Prostate gland (tissue), 2 donors: ENCODE measurements around the gene RIC8B.

Experiments
- POLR2A ChIP-seq: fragments of 450-650 bp; IDR thresholded peaks from one replicate; pipeline ENCODE4 v1.6.1; 2016; ENCODE audit warnings: antibody characterized with exemption, mild to moderate bottlenecking
- POLR2AphosphoS5 ChIP-seq: sonication (generic); formaldehyde crosslinking; IDR thresholded peaks from one replicate; pipeline ENCODE4 v1.6.1; 2017; ENCODE audit warnings: antibody characterized with exemption
- TF ChIP-seq, protein P1 (sequence below), 4 experiments: fragments of 200-600 bp in 2 of 4; fragments of 450-650 bp in 2 of 4; sonication (generic) in 2 of 4; IDR thresholded peaks; 1 replicate in 3 of 4; 2 replicates in 1 of 4; pipeline ENCODE4 v1.5.1; 2016 to 2019; ENCODE audit warnings: antibody characterized with exemption in 4 of 4, mild to moderate bottlenecking in 2 of 4, moderate library complexity in 2 of 4

DNA sequence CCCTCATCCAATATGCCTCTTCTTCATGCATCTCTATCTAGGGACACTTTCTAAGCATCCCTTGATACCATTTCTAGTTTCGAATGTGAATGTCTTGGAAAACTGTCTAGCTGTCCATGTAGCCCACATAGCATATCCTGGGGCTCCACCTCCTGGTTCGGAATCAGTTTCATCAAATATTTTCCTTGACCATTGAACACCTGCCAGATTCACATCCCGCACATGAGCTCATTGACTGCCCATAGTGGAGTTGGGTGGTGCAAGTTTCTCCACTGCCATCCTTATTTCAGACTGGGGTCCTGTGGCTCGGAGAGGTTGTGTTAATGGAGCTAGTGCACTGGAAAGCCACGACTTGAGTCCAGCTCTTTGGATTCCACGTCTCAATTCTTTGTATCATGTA, 122.6 kb downstream of the RIC8B start:
- TF ChIP-seq, protein P1, sequence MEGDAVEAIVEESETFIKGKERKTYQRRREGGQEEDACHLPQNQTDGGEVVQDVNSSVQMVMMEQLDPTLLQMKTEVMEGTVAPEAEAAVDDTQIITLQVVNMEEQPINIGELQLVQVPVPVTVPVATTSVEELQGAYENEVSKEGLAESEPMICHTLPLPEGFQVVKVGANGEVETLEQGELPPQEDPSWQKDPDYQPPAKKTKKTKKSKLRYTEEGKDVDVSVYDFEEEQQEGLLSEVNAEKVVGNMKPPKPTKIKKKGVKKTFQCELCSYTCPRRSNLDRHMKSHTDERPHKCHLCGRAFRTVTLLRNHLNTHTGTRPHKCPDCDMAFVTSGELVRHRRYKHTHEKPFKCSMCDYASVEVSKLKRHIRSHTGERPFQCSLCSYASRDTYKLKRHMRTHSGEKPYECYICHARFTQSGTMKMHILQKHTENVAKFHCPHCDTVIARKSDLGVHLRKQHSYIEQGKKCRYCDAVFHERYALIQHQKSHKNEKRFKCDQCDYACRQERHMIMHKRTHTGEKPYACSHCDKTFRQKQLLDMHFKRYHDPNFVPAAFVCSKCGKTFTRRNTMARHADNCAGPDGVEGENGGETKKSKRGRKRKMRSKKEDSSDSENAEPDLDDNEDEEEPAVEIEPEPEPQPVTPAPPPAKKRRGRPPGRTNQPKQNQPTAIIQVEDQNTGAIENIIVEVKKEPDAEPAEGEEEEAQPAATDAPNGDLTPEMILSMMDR (IDR thresholded peaks at IDR 0.05): no peak
- TF ChIP-seq POLR2AphosphoS5: no peak
- no peak for TF ChIP-seq POLR2A
